GM20431 (cell line): ENCODE results near the gene PARD3.

Source experiments
- in situ Hi-C: fragments of 300-500 bp; cut with MseI, MboI; formaldehyde crosslinking; loops from one replicate; pipeline ENCODE4 v1.15.0; 2020; ENCODE audit warnings: low sequenced_read_pairs; ENCODE audit not compliant: unreplicated experiment

Gene PARD3

GRCh38 chr10:34196058-34196433 lies 619.0 kb downstream of the PARD3 start:
- in situ Hi-C loops, result no loop called here

- in situ Hi-C loops, result no loop called here
These were observed 619.6 kb downstream of the PARD3 start for GRCh38 chr10:34195364-34196057.

GRCh38 chr10:34193931-34194626 lies 621.0 kb downstream of the PARD3 start:
- in situ Hi-C loops, result no loop called here

GRCh38 chr10:34192646-34193045 lies 622.5 kb downstream of the PARD3 start:
- in situ Hi-C loops, result no loop called here

GRCh38 chr10:34191406-34191805 lies 623.7 kb downstream of the PARD3 start:
- in situ Hi-C loops, result no loop called here

- in situ Hi-C loops, result no loop called here
These were observed 624.5 kb downstream of the PARD3 start for GRCh38 chr10:34190580-34190979.

GRCh38 chr10:34189830-34190229 lies 625.3 kb downstream of the PARD3 start:
- in situ Hi-C loops, result no loop called here

- in situ Hi-C loops, result no loop called here
These were observed 626.9 kb downstream of the PARD3 start for GRCh38 chr10:34188221-34188620.

- in situ Hi-C loops, result no loop called here
These were observed 627.9 kb downstream of the PARD3 start for GRCh38 chr10:34187201-34187600.

- in situ Hi-C loops, result no loop called here
These were observed 628.4 kb downstream of the PARD3 start for GRCh38 chr10:34186745-34187144.

GRCh38 chr10:34185998-34186397 lies 629.1 kb downstream of the PARD3 start:
- in situ Hi-C loops, result no loop called here

GRCh38 chr10:34184939-34185386 lies 630.1 kb downstream of the PARD3 start:
- in situ Hi-C loops, result no loop called here

GRCh38 chr10:34184397-34184796 lies 630.7 kb downstream of the PARD3 start:
- in situ Hi-C loops, result no loop called here

GRCh38 chr10:34183016-34183796 lies 631.9 kb downstream of the PARD3 start:
- in situ Hi-C loops, result no loop called here

GRCh38 chr10:34181553-34182300 lies 633.4 kb downstream of the PARD3 start:
- in situ Hi-C loops, result no loop called here

GRCh38 chr10:34180749-34181148 lies 634.3 kb downstream of the PARD3 start:
- in situ Hi-C loops, result no loop called here

- in situ Hi-C loops, result no loop called here
These were observed 635.8 kb downstream of the PARD3 start for GRCh38 chr10:34179280-34179679.

GRCh38 chr10:34178756-34179155 lies 636.3 kb downstream of the PARD3 start:
- in situ Hi-C loops, result no loop called here

- in situ Hi-C loops, result no loop called here
These were observed 636.9 kb downstream of the PARD3 start for GRCh38 chr10:34178196-34178595.

GRCh38 chr10:34177445-34177844 lies 637.7 kb downstream of the PARD3 start:
- in situ Hi-C loops, result no loop called here
